ENCODE results near the gene DDX19B. TPM values are rescaled to one million over a fixed set of nuclear protein-coding genes. Genes with fewer than 3 reads are reported as not detected.
A peak's percentile ranks its signal among the peaks of the same experiment; 100 is the strongest.
"Not testable (repeated sequence)": the region's sequence is repeated elsewhere in the genome, so short reads cannot be mapped to it uniquely, and the experiment has no call there.

DDX19B gene
- total RNA-seq, 1 experiment from 2014 or later: 74.5 TPM

DNA sequence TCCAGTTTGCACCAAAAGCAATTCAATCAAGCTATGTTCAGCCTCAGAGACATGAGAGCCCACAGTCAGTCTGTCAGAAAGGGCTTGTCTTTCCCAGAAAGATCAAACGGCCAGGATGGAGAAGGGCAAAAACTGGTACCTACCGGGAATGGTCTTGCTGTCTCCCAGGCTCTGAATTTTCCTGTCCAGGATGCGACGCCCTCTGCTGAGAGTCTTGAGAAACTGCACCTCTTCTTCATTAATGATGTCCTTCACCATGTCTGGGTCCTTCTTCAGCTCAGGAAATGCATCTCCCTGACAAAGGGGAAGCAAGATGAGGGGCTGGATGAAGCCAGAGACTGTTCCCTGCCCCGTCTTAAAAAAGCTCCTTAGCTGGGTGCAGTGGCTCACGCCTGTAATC lies 31.5 kb upstream of the DDX19B start:
- ChIA-PET CTCF (interaction anchor here (0.7 to 1.3 kb wide), 6 partner anchors 10 to 115 kb away, joined by 3 to 6 read pairs (median 4); partner anchors contain the start of genes AARS1 and EXOSC6), POLR2A (interaction anchor here (0.6 kb wide), 1 partner anchor 114 kb away, joined by 7 read pairs; no protein-coding TSS in a partner anchor)
- no peak overlapping the region for H3K4me3 ChIP-seq (ENCODE audit: low read depth, low read length)
- H3K4me1 ChIP-seq: no peaks in the 10 kb centered on the region
- no peaks in the 10 kb centered on the region for H3K4me1 Mint-ChIP-seq (ENCODE audit: low read depth, unreplicated experiment)
- no peaks in the 10 kb centered on the region for H3K27me3 Mint-ChIP-seq (ENCODE audit: insufficient read depth, unreplicated experiment)
- H3K4me3 Mint-ChIP-seq (ENCODE audit: unreplicated experiment): no peak overlapping the region
- peaks cover 19% of the 10 kb centered on the region for H3K36me3 ChIP-seq (ENCODE audit: control insufficient read depth, insufficient read depth, low read length)
- H3K27ac Mint-ChIP-seq (ENCODE audit: unreplicated experiment): no peak overlapping the region
- DNase-seq: peak; percentile 63 to 66
- no peaks in the 10 kb centered on the region for H3K9me3 Mint-ChIP-seq (ENCODE audit: unreplicated experiment)
- no peaks in the 10 kb centered on the region for H3K27me3 ChIP-seq (replicated peaks; ENCODE audit: control insufficient read depth, insufficient read depth, low read length)
- H3K9me3 ChIP-seq: no peaks in the 10 kb centered on the region
- TF ChIP-seq, protein P1, sequence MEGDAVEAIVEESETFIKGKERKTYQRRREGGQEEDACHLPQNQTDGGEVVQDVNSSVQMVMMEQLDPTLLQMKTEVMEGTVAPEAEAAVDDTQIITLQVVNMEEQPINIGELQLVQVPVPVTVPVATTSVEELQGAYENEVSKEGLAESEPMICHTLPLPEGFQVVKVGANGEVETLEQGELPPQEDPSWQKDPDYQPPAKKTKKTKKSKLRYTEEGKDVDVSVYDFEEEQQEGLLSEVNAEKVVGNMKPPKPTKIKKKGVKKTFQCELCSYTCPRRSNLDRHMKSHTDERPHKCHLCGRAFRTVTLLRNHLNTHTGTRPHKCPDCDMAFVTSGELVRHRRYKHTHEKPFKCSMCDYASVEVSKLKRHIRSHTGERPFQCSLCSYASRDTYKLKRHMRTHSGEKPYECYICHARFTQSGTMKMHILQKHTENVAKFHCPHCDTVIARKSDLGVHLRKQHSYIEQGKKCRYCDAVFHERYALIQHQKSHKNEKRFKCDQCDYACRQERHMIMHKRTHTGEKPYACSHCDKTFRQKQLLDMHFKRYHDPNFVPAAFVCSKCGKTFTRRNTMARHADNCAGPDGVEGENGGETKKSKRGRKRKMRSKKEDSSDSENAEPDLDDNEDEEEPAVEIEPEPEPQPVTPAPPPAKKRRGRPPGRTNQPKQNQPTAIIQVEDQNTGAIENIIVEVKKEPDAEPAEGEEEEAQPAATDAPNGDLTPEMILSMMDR (IDR thresholded peaks at IDR 0.05; ENCODE audit: insufficient read depth in 1 of 2, low read depth in 1 of 2, low read length in 1 of 2, severe bottlenecking in 1 of 2, unreplicated experiment in 1 of 2): peak; percentile 68 to 76
- peaks cover 100% of the 10 kb centered on the region for H3K36me3 Mint-ChIP-seq (ENCODE audit: insufficient read depth, unreplicated experiment)
- no TSS peak for BruUV-seq (replicated peaks)
- intact Hi-C loops (cut with micrococcal nuclease; ENCODE audit: unreplicated experiment): no loop called here

DNA sequence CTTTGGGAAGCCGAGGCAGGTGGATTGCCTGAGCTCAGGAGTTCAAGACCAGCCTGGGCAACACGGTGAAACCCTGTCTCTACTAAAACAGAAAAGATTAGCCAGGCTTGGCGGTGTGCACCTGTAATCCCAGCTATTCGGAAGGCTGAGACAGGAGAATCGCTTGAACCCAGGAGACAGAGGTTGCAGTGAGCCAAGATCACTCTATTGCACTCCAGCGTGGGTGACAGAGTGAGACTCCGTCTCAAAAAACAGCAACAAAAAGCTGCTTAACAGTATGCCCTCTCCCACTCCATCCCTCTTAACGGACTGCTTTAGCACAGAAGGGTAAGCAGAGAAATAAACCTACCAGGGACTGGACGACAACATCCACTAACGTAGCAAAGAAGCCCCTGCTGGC lies 31.1 kb upstream of the DDX19B start:
- peaks cover 19% of the 10 kb centered on the region for H3K36me3 ChIP-seq (ENCODE audit: control insufficient read depth, insufficient read depth, low read length)
- H3K36me3 Mint-ChIP-seq (ENCODE audit: insufficient read depth, unreplicated experiment): peaks cover 100% of the 10 kb centered on the region
- H3K4me3 Mint-ChIP-seq (ENCODE audit: unreplicated experiment); H3K4me1 ChIP-seq; H3K9me3 ChIP-seq; intact Hi-C loops (cut with micrococcal nuclease; ENCODE audit: unreplicated experiment); DNase-seq; H3K4me1 Mint-ChIP-seq (ENCODE audit: low read depth, unreplicated experiment); H3K4me3 ChIP-seq (ENCODE audit: low read depth, low read length); H3K27me3 Mint-ChIP-seq (ENCODE audit: insufficient read depth, unreplicated experiment); H3K9me3 Mint-ChIP-seq (ENCODE audit: unreplicated experiment); POLR2A ChIA-PET; BruUV-seq (replicated peaks); H3K27me3 ChIP-seq (replicated peaks; ENCODE audit: control insufficient read depth, insufficient read depth, low read length); H3K27ac Mint-ChIP-seq (ENCODE audit: unreplicated experiment): not testable (repeated sequence)
- CTCF ChIA-PET: interaction anchor here (0.7 to 1.3 kb wide), 6 partner anchors 11 to 115 kb away, joined by 3 to 6 read pairs (median 4); partner anchors contain the start of genes AARS1 and EXOSC6

DNA sequence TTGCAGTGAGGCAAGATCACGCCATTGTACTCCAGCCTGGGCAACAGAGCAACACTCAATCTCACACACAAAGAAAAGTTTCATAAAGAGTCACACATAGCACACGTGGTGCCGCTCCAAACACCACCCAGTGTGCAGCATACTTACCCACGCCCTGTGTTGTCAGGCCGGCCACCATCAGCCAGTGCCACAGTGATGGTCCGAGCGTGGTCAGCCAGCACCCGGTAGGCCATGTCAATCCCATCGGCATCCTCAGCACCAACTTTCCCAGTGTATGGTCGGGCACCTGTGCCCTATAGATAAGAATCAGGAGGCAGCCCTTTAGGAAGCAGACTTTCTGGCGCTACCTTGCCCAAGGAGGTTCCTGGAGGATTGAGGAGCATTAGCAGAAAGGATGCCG lies 29.5 kb upstream of the DDX19B start:
- Mint-ChIP-seq H3K4me1 (ENCODE audit: low read depth, unreplicated experiment) (no peaks in the 10 kb centered on the region), H3K27me3 (ENCODE audit: insufficient read depth, unreplicated experiment) (no peaks in the 10 kb centered on the region), H3K36me3 (ENCODE audit: insufficient read depth, unreplicated experiment) (peaks cover 100% of the 10 kb centered on the region), H3K27ac (ENCODE audit: unreplicated experiment) (no peak overlapping the region), H3K9me3 (ENCODE audit: unreplicated experiment) (no peaks in the 10 kb centered on the region), H3K4me3 (ENCODE audit: unreplicated experiment) (peak overlapping the region; percentile 35)
- Histone ChIP-seq H3K9me3 (no peaks in the 10 kb centered on the region), H3K4me3 (ENCODE audit: low read depth, low read length) (no peak overlapping the region), H3K4me1 (no peaks in the 10 kb centered on the region), H3K36me3 (ENCODE audit: control insufficient read depth, insufficient read depth, low read length) (peaks cover 18% of the 10 kb centered on the region), H3K27me3 (replicated peaks; ENCODE audit: control insufficient read depth, insufficient read depth, low read length) (no peaks in the 10 kb centered on the region)
- TF ChIP-seq, protein P1 (IDR thresholded peaks at IDR 0.05; ENCODE audit: insufficient read depth in 1 of 2, low read depth in 1 of 2, low read length in 1 of 2, severe bottlenecking in 1 of 2, unreplicated experiment in 1 of 2): no peak
- no peak for DNase-seq
- ChIA-PET CTCF (no interaction called here), POLR2A (no interaction called here)
- BruUV-seq (replicated peaks): no TSS peak
- intact Hi-C loops (cut with micrococcal nuclease; ENCODE audit: unreplicated experiment): no loop called here

Data from Caco-2 (cell line).